Central memory CD4-positive, alpha-beta T cell (primary cell): ENCODE measurements around the gene DEK.
"Not testable (repeated sequence)": the region's sequence is repeated elsewhere in the genome, so short reads cannot be mapped to it uniquely, and the experiment has no call there.

Experiments used
- DNase-seq: peaks from one replicate; pipeline ENCODE4 v3.0.0; 2022

DEK gene

DNA sequence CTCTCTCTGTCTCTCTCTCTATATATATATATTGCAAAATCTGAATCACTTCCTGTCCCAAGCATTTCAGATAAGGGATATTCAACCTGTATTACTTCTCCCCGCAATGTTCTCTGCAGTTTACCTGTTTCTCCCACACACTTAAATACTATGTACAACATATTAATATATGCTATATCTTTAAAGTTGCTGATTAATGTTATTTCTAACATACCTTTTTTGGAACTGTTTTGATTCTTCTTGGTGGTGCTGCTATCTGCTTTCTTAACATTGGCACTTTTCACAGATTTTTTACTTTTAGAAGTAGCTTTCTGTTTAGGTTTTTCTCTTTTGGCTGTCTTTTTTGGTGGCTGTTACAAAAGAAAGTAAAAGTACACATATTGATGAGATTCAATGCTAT lies 27.2 kb downstream of the DEK start:
- no peak for DNase-seq

DNA sequence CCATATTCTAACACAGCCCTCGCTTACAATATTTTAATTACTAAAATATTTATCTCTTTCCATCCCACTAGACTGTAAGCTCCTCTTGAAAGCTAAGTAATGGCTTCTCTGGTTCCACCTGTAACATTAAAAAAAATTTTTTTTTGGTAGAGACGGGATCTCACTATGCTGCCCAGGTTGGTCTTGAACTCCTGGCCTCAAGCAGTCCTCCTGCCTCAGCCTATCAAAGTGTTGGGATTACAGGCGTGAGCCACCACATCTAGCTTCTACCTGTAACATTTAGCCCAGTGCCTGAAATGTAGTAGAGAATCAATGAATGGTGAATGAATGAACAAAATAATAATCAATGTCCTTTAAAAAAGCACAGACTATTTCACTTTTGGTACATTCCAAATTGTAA lies 28.8 kb downstream of the DEK start:
- no peak for DNase-seq

DNA sequence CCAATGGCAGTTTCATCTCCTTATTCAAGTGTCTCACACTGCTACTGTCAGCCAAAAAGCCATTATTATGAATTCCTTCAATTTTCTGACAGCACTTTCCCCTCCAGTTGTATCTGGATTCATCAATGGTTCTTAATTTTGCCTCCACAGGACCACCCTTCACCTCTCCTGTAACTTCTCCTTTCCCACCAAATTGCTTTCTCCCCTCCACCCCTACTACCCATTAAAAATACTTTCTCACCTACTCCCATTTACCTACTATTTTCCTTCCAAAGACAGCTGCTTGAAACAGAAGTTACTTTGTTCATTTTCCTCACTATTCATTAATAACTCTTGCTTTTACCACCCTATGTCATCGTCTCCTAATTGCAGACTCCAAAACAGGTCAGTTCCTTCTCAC lies 29.8 kb downstream of the DEK start:
- DNase-seq = no peak

DNA sequence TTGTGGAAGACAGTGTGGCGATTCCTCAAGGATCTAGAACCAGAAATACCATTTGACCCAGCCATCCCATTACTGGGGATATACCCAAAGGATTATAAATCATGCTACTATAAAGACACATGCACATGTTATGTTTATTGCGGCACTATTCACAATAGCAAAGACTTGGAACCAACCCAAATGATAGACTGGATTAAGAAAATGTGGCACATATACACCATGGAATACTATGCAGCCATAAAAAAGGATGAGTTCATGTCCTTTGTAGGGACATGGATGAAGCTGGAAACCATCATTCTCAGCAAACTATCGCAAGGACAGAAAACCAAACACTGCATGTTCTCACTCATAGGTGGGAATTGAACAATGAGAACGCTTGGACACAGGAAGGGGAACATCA lies 30.6 kb downstream of the DEK start:
- DNase-seq = not testable (repeated sequence)

DNA sequence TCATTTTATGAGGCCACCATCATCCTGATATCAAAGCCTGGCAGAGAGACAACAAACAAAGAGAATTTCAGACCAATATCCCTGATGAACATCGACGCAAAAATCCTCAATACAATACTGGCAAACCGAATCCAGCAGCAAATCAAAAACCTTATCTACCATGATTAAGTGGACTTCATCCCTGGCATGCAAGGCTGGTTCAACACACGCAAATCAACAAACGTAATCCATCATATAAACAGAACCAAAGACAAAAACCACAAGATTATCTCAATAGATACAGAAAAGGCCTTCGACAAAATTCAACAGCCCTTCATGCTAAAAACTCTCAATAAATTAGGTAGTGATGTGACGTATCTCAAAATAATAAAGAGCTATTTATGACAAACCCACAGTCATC lies 32.5 kb downstream of the DEK start:
- not testable (repeated sequence) for DNase-seq

GRCh38 chr6:18228590-18228989 lies 35.7 kb downstream of the DEK start:
- DNase-seq = not testable (repeated sequence)

- not testable (repeated sequence) for DNase-seq
Measured at GRCh38 chr6:18227166-18227565, 37.2 kb downstream of the DEK start.

DNA sequence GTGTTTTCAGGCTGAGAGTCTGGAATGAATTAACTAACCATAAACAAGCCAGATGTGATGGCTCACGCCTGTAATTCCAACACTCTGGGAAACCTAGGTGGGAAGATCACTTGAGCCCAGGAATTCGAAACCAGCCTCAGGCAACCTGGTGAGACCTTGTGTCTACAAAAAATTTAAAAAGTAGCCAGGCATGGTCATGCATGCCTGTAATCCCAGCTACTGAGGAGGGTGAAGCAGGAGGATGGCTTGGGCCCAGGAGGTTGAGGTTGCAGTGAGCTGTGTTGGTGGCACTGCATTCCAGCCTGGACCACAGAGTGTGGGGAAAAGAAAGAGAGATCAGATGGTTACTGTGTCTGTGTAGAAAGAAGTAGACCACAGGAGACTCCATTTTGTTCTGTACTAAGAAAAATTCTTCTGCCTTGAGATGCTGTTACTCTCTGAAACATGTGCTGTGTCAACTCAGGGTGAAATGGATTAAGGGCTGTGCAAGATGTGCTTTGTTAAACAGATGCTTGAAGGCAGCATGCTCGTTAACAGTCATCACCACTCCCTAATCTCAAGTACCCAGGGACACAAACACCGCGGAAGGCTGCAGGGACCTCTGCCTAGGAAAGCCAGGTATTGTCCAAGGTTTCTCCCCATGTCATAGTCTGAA lies 37.8 kb downstream of the DEK start:
- not testable (repeated sequence) for DNase-seq

DNA sequence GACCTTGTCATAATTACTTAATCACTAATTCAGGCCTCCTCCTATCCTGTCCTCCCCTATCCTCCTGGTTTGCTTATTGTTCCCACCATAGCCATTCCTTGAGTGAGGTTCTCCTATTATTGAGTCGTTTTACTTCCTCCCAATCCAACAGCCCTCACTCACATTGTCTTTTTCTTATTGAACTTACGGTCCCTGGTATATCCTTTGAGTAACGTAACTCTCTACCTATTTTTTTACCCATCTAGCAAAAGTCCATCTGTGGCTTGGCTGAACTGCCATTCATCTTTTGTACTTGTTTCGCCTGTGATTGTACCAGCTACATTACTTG lies 43.1 kb downstream of the DEK start:
- DNase-seq = no peak

GRCh38 chr6:18219591-18219990 lies 44.7 kb downstream of the DEK start:
- no peak for DNase-seq

DNA sequence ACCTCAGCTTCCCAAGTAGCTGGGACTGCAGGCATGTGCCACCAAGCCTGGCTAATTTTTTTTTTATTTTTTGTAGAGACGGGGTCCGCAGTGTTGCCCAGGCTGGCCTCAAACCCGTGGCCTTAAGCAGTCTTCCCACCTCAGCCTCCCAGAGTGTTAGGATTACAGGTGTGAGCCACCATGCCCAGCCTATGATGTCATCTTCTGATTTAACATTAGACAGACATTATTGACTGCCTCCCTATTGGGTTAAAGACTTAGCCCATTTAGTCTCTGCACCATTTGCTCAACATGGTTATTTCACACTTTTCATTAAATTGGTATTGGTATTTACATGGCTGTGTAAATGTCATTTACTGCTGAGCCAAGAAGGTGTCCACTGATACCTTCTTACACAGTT lies 46.1 kb downstream of the DEK start:
- no peak for DNase-seq

- no peak for DNase-seq
Measured at GRCh38 chr6:18216411-18216810, 47.9 kb downstream of the DEK start.

DNA sequence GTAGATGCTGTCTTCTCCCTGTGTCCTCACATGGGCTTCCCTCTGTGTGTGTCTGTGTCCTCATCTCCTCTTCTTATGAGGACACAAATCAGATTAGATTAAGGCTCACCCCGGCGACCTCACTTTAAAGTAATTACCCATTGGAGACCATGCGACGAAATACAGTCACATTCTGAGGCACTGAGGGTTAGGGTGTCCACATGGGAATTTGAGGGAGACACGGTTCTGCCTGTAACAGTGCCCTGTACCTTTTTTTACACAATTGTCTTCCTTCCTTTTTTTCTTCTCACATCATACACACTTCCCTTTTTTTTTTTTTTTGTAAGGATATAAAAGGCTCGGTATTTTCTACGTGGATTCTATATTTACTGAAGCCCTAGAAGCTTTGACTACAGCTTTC lies 48.9 kb downstream of the DEK start:
- no peak for DNase-seq

- DNase-seq = no peak
Measured at GRCh38 chr6:18214003-18214402, 50.3 kb downstream of the DEK start.

DNA sequence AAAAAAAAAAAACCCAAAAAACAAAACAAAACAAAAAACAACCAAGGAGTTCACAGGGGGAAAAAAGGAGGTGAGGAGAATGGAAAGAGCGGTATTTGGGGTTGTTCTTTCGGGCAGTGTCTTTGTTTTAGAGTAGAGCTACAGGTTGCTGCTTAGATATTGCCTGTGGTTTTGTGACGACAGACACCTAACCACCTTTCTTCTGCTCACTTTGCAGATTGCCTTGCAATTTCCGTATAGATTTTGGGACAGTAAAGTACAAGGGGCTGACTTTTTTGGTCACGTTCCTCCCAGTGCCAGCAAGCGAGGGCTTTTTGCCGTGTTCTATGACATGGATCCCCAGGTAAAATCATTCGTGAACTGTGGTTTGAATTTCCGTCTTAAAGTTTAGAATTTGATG lies 50.9 kb downstream of the DEK start:
- DNase-seq = peak; percentile 52

DNA sequence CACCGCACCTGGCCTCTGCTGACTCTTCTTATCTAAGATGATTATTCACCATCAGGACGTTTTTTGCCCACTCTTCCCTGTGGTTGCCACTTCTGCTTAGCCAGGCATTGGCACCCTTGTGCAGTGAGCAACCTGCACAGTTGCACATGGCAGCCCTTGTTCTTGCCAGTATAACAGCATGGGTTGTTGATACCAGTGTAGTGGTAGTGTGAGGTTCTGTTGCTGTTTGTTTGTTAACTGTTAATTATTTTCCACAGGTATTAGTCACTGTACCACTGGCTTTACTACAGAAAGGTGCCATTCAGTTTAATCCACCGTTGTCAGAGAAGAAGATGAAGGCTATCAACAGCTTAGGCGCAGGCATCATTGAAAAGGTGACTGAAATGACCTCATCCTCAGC lies 52.1 kb downstream of the DEK start:
- DNase-seq = no peak

- DNase-seq = no peak
Measured at GRCh38 chr6:18211338-18211737, 53.0 kb downstream of the DEK start.

DNA sequence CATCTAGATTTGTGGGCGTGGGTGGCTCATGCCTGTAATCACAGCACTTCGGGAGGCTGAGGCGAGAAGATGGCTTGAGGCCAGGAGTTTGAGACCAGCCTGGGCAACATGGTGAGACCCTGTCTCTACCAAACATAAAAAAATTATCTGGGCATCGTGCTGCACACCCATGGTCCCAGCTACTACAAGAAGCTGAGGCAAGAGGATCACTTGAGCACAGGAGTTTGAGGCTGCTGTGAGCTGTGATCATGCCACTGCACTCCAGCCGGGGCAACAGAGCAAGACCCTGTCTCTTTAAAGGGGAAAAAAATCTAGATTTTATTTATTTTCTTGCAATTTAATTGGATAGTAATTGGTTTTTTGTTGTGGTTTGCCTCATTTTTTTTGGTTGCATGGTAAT lies 53.6 kb downstream of the DEK start:
- no peak for DNase-seq

- DNase-seq = no peak
Measured at GRCh38 chr6:18209539-18210197, 54.7 kb downstream of the DEK start.

DNA sequence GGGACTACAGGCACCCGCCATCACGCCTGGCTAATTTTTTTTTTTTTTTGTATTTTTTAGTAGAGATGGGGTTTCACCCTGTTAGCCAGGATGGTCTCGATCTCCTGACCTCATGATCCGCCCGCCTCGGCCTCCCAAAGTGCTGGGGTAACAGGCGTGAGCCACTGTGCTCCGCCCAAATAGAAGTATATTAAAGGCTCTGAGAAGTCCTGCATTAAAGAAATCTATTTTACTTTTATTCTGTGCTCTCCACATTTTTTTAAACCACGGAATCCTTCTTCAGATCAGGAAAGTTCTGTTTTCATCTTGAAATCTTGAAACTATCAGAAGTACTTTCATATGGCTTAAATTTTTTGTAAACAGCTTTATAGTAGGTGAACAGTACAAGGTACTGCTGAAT lies 55.6 kb downstream of the DEK start:
- not testable (repeated sequence) for DNase-seq

GRCh38 chr6:18207949-18208348 lies 56.4 kb downstream of the DEK start:
- DNase-seq = no peak

- DNase-seq = no peak
Measured at GRCh38 chr6:18207438-18207837, 56.9 kb downstream of the DEK start.

DNA sequence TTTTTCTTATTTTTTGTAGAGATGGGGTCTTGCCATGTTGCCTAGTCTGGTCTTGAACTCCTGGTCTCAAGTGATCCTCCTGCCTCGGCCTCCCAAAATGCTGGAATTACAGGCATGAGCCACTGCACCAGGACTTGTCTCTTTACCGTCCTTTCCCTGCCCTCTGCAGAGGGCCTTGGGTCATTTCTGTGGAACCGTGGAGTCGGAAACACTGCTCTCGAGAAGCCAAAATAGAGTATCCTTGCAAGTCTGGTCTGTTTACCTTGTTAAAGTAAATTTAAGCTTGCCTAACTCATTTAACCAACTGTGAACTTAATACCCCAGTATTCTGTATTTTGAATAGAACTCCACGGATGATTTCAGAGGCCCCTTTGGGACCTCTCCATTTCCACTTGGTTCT lies 57.7 kb downstream of the DEK start:
- DNase-seq = no peak

DNA sequence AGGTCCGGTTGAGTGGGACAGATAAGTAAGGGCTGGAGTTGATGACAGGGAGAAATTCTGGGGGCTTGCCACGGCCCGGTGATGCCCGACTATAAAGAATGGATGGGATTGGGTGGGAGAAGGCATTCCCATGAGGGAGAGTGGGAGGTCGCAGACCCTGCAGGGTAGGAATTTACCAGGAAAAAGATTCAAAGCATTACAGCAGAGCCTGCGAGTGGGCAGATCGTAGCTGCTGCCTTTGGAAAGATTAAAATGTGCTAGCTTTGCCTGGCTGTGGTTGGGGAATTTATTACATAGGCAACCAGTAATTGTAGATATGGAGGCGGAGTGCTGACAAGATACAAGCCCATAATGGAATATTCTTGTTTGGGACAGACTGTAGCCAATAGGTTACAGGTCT lies 59.6 kb downstream of the DEK start:
- no peak for DNase-seq

- no peak for DNase-seq
Measured at GRCh38 chr6:18203786-18204185, 60.5 kb downstream of the DEK start.
